H1 (cell line): ENCODE results near the gene UNC79. TPM values are rescaled to one million over a fixed set of nuclear protein-coding genes. Genes with fewer than 3 reads are reported as not detected.

Experiments used
- FOSL1 ChIP-seq: IDR thresholded peaks from 2 replicates; pipeline ENCODE4 v1.6.1; 2011; ENCODE audit warnings: mild to moderate bottlenecking, low read depth, low read length, moderate library complexity; ENCODE audit not compliant: insufficient read depth
- KDM1A ChIP-seq: fragments of 200-600, 300-600 bp; sonication (generic); IDR thresholded peaks from 2 replicates; pipeline ENCODE4 v1.7.1; 2016; ENCODE audit warnings: mild to moderate bottlenecking, low read length, borderline replicate concordance
- KDM4A ChIP-seq: IDR thresholded peaks from one replicate; pipeline ENCODE4 v1.7.1; 2012; ENCODE audit warnings: low read depth, mild to moderate bottlenecking, moderate library complexity, low read length, inconsistent platforms; ENCODE audit not compliant: severe bottlenecking
- polyA plus RNA-seq, 7 experiments: library from polyadenylated mRNA; depleted of rRNA in 3 of 7; stranded (reverse) in 5 of 7; unstranded in 2 of 7; fragments of >200 nt in 5 of 7; fragments of 200-250 nt in 2 of 7; gene quantifications; 1 replicate in 5 of 7; 2 replicates in 1 of 7; 4 replicates in 1 of 7; pipeline versions ENCODE4 v1.2.1 to v1.2.3, GENCODE V29; 2011 to 2013; ENCODE audit warnings: missing spikeins in 2 of 7, mixed read lengths in 2 of 7
- total RNA-seq: library from RNA; stranded (reverse); fragmentation: NEBNext Ultra II Directional; extraction: Animal tissue kit (Norgen Biotek cat#: 25700); gene quantifications from 2 replicates; pipeline ENCODE4 v1.2.1, GENCODE V29; 2021
- TF ChIP-seq, protein P1 (sequence below): fragments of 300-600 bp; sonication (generic); IDR thresholded peaks from 2 replicates; pipeline ENCODE4 v1.7.1; 2012; ENCODE audit warnings: low read length, moderate library complexity, mild to moderate bottlenecking, inconsistent platforms; ENCODE audit not compliant: insufficient replicate concordance

UNC79 gene
- total and polyA plus RNA-seq, 2 of the 8 experiments (the other 6 are each of a cell fraction or from before 2014, with no cell fraction given), result 1.8 to 2.3 TPM

DNA sequence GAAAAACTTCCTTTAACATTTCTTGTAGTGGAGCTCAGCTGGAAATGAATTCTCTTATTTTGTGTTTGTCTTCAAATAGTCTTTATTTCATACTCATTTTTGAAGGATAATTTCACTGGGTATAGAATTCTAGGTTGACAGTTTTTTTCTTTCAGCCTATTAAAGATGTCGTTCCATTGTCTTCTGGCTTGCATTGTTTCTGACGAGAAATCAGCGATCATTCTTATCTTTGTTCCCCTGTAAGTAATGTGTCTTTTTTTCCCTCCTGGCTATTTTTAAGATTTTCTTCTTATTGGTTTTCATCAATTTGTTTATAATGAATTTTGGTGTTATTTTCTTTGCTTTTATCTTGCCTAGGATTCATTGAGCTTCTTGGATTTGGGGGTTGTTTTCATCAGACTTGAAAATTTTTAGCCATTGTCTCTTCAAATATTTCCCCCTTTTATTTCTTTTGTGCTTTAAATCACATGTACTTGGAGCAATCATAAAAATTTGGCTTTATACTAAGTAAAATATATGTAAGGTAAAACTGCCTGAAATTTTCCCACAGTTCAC is 89.4 kb downstream of the UNC79 start (continued):
- TF ChIP-seq, protein P1, sequence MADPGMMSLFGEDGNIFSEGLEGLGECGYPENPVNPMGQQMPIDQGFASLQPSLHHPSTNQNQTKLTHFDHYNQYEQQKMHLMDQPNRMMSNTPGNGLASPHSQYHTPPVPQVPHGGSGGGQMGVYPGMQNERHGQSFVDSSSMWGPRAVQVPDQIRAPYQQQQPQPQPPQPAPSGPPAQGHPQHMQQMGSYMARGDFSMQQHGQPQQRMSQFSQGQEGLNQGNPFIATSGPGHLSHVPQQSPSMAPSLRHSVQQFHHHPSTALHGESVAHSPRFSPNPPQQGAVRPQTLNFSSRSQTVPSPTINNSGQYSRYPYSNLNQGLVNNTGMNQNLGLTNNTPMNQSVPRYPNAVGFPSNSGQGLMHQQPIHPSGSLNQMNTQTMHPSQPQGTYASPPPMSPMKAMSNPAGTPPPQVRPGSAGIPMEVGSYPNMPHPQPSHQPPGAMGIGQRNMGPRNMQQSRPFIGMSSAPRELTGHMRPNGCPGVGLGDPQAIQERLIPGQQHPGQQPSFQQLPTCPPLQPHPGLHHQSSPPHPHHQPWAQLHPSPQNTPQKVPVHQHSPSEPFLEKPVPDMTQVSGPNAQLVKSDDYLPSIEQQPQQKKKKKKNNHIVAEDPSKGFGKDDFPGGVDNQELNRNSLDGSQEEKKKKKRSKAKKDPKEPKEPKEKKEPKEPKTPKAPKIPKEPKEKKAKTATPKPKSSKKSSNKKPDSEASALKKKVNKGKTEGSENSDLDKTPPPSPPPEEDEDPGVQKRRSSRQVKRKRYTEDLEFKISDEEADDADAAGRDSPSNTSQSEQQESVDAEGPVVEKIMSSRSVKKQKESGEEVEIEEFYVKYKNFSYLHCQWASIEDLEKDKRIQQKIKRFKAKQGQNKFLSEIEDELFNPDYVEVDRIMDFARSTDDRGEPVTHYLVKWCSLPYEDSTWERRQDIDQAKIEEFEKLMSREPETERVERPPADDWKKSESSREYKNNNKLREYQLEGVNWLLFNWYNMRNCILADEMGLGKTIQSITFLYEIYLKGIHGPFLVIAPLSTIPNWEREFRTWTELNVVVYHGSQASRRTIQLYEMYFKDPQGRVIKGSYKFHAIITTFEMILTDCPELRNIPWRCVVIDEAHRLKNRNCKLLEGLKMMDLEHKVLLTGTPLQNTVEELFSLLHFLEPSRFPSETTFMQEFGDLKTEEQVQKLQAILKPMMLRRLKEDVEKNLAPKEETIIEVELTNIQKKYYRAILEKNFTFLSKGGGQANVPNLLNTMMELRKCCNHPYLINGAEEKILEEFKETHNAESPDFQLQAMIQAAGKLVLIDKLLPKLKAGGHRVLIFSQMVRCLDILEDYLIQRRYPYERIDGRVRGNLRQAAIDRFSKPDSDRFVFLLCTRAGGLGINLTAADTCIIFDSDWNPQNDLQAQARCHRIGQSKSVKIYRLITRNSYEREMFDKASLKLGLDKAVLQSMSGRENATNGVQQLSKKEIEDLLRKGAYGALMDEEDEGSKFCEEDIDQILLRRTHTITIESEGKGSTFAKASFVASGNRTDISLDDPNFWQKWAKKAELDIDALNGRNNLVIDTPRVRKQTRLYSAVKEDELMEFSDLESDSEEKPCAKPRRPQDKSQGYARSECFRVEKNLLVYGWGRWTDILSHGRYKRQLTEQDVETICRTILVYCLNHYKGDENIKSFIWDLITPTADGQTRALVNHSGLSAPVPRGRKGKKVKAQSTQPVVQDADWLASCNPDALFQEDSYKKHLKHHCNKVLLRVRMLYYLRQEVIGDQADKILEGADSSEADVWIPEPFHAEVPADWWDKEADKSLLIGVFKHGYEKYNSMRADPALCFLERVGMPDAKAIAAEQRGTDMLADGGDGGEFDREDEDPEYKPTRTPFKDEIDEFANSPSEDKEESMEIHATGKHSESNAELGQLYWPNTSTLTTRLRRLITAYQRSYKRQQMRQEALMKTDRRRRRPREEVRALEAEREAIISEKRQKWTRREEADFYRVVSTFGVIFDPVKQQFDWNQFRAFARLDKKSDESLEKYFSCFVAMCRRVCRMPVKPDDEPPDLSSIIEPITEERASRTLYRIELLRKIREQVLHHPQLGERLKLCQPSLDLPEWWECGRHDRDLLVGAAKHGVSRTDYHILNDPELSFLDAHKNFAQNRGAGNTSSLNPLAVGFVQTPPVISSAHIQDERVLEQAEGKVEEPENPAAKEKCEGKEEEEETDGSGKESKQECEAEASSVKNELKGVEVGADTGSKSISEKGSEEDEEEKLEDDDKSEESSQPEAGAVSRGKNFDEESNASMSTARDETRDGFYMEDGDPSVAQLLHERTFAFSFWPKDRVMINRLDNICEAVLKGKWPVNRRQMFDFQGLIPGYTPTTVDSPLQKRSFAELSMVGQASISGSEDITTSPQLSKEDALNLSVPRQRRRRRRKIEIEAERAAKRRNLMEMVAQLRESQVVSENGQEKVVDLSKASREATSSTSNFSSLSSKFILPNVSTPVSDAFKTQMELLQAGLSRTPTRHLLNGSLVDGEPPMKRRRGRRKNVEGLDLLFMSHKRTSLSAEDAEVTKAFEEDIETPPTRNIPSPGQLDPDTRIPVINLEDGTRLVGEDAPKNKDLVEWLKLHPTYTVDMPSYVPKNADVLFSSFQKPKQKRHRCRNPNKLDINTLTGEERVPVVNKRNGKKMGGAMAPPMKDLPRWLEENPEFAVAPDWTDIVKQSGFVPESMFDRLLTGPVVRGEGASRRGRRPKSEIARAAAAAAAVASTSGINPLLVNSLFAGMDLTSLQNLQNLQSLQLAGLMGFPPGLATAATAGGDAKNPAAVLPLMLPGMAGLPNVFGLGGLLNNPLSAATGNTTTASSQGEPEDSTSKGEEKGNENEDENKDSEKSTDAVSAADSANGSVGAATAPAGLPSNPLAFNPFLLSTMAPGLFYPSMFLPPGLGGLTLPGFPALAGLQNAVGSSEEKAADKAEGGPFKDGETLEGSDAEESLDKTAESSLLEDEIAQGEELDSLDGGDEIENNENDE, result no peak
- TF ChIP-seq FOSL1, result no peak
- TF ChIP-seq KDM1A, result 0 out of 2 replicates have a peak, but pooled peaks have one; percentile 28
- TF ChIP-seq KDM4A, result no peak
- TF ChIP-seq, all 59 proteins: peak for 2
